CD1c-positive myeloid dendritic cell (primary cell): ENCODE results near the gene CD47.

Experiments used
- DNase-seq: peaks from one replicate; pipeline ENCODE4 v3.0.0-alpha.2; 2016; ENCODE audit errors: extremely low spot score

Gene CD47

DNA sequence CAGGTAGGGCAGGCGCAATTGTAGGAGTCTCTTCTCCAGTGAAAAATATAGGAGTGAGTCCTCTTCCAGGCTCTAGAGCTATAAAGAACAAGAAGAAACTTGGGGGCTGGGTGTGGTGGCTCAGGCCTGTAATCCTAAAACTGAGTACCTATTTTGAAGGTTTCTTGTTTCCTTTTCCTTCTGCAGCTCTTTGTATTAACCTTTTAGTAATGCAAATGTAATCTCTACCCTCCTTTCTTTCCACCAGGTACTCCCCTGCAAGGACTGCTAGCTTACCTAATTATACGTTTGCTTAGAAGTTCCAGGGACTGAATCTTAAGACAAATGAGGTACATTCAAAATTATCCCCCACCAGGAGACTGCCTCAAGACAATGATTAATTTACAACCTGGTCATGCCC, 75.9 kb downstream of the CD47 start:
- no peak for DNase-seq

DNA sequence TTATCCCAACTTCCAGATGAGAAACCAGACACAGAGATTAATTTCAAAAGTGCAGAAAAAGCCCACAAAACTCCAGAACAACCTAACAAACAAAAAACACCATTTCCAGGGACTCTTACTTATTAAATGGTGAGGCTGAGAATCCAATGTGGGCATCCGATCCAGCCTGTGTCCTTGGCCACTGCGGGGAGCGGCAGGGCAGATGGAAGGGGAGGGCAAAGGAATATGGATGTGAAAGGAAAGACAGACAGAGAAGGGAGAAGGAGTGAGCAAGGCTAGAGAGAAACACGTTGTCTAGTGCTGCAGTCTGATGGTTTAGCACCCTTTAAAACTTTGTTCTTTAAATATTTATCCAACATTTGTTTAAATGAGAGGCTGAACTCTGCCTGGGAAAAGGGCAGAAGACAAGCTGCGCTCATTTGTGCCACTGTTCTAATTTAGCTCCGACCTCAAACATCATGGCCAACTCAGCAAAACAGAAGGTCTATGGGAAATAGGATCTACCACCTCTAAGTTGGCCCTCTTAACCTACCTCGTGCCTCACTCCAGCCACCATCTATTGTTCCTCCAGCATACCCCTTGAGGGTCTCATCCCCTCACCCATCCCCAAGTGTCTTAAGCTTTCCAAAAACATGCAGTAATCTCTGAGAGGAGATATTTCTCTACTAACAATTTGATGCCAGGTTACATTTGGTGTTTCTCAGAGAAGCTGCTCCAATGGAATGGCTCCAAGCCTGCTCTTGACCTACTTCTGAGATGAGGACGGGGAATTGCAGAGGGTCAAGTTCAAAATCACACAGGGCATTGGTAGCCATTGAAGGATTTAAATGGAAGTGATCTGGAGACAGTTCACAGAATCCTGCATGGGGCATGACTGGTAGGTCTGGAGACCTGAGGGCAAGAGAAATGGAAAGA, 77.4 kb downstream of the CD47 start:
- no peak for DNase-seq

DNA sequence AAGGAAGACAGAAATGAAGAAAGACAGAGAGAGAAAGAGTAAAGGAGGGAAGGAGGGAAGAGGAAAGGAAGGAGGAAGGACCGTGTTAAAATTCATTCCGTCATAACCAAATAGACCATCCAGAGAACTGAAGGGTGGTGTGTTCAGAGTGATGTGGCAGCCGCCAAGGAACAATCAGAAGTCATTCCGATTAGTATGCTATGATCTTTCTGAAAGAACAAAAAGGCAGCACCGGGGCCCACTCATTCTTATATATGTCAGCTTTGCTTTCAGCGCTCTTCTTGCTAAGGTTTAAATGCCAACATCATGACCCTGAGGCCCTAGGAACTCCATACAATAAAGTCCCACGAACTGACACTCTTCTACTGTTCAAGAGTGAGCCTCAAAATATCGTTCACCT, 78.5 kb downstream of the CD47 start:
- no peak for DNase-seq

DNA sequence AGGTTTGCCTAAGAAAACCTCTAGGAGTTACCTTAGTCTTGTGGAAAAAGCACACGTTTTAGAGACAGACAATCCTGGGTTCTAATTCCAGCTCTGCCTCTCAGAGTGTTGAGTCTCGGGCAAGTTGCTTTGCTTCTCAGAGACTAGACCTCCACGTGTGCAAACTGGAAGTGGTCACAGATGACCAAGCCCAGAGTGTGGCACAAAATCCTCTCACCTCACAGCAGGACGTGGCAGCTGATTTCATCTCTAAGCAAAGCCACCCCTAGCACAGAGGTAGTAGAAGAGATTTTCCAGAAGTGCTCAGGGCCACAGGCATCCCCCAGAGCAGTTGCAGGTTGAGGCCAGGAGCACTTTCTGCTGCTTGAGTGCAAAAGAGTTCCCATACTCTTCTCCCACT, 79.2 kb downstream of the CD47 start:
- no peak for DNase-seq

DNA sequence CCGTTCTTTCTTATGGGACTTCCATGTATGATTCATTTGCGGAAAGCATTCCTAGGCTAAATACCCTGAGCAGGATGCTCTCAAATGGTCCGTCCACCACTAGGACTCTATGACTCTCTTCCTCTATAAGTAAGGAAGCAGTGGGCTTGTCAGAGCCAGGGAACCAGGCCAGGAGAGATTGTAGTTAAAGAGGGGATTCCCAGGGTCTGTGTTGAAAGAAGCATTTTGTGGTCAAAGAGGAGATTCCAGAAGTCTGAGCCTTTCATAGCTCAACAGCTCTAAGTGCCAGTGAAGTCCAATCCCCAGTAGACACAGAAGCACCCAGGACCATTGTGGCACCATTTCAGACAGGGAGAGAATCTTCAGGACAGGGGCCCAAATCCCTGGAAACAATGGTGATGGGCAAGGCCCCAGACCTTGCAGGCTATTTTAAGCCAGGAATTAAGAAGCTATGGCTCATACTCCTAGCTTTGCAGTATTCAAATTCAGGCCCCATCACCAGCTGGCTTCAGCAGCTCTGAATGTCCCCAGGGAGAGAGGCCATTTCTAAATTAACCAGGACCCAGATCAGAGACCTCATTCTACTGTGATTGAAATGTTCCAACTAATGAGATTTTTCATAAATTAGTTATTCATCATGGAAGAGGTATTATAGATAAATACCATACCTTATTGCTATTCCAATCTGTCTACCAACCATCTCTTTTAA, 81.7 kb downstream of the CD47 start:
- no peak for DNase-seq

DNA sequence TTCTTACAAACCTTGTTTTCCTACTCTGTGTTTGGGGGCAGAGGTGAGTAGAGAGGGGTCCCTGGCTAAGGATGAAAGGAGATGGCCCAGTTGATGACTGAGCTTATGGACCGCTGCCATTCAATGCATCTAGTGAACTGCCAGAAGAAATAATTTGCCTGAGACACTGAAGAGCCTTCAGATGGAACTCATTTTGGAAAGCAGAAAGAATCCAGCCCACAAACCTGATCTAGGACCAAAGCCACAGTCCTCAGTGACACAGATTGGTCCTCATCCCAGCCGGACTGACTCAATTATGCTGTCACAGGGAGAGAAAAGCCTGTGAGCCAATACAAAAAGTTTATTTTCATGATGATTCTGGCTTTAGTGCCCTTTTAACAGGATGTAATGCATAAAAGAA, 82.7 kb downstream of the CD47 start:
- DNase-seq, result no peak

DNA sequence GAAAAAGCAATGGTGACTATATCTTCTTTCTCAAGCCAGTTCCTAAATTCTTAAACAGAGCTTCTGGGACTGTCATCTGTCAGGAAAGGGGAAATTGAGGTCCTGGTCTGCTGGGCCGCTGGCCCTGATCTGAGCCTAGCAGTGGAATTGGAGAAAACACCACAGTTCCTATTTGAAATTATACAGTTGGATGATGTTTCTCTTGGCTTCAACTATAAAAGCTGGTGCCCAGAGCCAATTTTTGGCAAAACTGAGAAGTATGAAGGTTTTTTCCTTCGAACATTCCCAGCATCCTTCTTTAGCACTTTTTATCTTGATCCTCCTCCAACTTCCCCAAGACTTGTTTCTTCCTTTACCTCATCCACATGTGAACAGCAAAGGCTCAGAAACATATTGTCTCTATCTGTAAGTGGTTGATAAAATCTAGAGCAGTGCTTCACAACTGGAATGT, 83.9 kb downstream of the CD47 start:
- peak; percentile 66 for DNase-seq

DNA sequence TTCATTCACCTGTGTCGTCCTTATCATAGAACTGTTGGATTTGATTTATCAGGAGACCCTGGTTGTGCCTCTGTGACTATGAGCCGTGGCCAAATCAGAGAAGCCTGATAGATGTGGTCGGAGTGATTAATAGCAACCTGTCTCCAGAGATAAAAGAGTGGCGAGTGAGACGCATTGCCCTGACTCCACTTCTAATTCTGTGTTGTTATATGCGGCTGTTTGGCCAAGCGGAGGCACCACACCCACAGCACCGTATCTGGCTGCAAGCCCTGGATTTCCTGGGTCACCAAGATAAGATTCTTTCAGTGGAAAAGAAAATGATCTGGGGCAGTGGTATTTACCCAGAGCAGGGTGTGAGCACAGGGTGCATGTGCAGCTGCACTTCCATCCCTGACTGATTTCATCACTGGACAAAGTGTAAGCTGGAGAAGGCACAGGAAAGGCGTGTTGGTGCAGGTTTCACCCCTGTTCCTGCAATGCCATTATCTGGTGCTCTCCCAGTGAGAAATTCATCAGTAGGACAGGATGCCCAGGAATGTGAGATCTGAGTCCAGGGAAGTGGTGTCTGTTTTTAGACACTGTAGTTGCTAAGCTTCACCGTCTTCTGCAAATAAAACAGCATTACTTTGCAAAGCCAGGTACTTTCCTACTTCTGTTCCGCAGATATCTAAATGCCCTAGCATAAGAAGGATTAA, 84.6 kb downstream of the CD47 start:
- DNase-seq, result no peak

DNA sequence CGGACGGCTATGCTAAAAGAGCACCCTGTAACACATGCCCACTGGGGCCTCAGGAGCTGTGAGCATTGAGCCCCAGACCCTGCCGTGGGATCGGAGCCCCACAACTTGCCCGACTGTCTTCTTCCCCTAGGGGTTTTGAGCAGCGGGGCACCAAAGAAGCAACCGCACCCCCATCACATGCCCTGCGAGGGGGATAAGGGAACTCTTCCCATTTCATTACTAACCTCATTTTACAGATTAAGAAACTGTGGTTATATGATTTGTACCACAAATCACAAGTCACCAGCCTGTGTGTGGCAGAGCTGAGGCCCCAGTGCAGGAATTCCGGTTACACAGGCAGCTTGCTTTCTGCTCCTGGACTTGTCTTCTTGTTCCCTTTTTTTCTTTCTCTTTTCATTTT, 86.2 kb downstream of the CD47 start:
- DNase-seq, result peak; percentile 50

DNA sequence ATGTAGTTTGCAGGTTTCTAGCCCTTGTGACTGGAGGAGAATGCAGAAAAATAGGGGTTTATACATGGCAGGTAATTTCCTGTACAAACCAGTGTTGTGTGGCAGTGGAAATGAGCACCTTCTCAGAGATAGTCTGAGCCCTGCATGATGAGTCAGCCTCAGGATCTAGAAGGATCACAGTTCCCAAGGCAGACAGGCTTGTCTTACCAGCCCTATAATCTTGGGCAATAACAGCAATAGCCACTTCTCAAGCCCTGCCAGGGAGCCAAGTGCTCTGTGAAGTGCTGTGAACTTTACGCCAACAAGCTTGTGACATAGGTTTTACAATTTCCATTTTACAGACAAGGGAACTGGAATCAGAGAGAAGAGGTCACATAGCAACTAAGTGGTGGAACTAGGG, 89.4 kb downstream of the CD47 start:
- DNase-seq, result peak; percentile 60

DNA sequence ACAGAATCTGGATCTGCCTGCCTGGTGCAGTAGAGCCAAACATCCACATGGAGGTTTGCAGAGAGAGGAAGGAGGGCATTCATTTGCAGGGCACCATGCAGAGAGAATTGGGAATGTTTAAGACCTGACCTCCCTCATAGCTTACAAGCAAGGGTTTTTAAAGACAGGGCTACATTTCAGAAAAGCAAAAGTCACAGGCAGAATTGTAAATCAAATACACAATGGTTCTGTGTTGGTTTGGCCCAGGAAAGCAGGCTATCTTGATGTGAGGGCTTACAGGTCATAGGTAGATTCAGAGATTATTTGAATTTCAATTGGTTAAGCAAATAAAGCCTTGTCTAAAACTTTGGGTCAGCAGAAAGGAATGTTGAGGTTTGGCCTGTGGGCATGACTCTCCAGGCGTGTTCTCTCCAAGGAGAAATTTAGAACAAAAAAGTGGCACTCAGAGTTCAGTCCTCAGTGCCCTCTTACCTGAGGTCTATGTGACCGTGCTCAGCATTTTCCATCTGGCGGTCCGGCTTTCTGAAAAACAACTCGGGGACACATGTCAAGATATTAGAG, 91.5 kb downstream of the CD47 start:
- DNase-seq, result no peak

DNA sequence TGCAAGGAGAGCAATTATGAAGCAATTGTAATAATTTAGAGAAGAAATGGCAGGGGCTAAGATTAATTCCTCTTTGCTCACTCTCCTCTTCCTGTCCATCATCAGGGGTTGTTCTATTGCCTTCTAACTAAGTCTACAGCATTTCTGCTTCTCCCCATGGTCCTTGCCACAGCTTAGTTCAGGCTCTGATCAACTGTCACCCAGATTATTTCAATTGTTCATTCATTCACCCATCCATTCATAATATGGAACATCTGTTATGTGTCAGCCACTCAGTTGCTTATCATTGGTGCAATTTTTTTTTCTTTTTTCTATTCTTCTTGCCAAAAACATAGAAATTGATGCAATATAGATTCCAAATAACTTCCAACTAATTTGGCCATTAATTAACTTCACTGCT, 93.2 kb downstream of the CD47 start:
- DNase-seq, result no peak

DNA sequence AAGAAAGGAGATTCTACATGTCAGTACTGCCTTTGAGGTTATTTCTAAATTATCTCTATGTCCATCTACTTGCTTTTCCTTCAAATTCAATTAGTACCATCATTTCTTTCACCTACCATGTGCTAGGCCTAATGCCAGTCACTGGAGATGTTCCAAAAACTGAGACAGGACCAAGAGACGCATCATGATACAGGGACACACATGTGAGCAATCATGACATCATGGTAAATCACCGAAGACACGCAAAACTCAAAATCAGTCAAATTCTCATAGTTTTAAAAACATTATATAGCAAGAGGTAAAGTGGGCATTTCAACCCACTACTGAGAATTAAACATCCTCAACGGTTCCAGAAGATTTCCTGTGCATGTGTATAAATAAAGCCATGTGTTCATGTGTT, 95.0 kb downstream of the CD47 start:
- DNase-seq, result no peak

DNA sequence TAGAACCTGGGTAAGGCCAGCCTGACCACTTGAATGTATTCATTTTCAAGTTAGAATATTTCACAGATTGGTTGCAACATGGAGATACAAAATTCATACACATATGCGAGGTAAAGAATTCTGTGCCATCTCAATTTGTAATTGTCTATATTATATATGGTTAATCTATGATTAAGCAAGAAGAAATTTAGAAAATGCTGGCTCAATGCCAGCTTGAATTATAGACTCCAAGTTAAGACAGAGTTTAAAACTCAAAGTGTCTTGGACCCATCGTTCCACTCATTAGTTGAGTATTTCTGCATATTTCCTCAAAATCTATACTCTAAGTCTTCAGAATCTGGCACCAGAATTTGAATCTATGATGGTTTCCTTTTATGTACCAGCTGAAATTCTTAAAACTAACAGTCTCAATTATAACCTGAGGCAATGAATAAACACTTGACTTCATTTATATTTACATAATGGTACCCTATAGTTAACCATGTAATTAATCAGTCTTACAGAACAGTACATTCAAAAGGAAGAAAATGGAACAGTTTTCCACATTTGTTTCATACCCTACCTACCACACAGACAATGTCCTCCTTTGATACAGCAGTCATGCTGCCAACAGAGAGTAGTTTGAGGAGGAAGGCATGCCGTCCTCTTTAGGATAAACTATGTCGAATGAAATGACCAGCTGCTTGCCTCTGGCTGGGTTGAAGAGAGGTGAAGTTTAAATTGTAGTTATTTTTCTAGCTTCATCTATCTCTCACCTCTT, 95.7 kb downstream of the CD47 start:
- no peak for DNase-seq

DNA sequence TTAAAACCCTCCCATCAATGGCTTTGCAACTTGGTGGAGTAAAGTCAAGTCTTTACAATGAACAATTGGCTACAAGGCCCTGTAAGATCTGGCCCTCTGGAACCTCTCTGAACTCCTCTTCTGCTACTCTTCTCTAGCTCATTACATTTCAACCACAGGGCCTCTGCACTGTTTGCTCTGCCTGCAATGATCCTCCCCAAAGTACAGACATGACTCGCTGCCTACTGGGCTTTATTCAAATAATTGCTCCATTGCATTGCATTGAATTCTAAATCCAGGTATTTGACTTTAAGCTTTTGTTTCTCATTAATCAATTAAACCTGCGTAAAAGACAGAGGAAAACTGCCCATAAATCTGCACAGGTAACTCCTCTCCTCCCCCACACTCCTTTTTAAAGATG, 96.7 kb downstream of the CD47 start:
- DNase-seq, result no peak

DNA sequence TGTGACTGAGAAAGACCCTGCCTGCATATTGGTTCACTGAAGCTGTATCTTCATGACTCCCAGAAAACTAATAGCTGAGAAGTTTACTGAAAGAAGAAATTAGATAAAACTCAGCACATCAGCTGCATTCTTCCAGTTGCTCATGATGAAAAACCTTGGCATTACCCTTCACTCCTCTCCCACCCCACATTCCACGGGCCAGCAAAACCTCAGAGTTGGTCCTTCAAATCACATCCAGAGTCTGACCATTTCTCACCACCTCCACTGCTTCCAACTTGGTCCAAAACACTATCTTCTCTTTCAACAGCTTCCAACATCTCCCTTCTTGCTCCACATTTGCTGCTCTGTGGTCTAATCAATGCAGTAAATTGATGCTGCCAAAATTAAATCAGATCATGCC, 97.1 kb downstream of the CD47 start:
- no peak for DNase-seq
